ENCODE data around the gene DIP2C.

DNA sequence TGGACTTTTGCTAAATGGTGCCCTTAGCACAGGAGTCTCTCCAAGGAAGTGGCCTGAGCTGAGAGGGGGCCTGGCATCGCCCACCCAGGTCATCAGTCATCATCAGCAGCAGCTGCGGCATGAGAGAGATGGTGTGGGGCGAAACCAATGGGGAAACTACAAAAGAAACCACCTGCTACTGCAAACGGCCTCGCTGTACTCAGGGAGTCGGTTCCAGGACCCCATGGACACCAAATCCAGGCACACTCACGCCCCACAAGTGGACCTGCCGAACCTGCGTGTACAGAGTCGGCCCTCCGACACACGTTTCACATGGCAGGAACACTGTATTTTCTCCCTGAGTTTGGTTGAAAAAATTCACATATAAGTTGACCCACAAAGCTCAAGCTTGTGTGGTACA is 37.8 kb downstream of the DIP2C start:
- TF ChIP-seq POLR2A (IDR thresholded peaks at IDR 0.05): no peak
- TF ChIP-seq, protein P1, sequence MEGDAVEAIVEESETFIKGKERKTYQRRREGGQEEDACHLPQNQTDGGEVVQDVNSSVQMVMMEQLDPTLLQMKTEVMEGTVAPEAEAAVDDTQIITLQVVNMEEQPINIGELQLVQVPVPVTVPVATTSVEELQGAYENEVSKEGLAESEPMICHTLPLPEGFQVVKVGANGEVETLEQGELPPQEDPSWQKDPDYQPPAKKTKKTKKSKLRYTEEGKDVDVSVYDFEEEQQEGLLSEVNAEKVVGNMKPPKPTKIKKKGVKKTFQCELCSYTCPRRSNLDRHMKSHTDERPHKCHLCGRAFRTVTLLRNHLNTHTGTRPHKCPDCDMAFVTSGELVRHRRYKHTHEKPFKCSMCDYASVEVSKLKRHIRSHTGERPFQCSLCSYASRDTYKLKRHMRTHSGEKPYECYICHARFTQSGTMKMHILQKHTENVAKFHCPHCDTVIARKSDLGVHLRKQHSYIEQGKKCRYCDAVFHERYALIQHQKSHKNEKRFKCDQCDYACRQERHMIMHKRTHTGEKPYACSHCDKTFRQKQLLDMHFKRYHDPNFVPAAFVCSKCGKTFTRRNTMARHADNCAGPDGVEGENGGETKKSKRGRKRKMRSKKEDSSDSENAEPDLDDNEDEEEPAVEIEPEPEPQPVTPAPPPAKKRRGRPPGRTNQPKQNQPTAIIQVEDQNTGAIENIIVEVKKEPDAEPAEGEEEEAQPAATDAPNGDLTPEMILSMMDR (IDR thresholded peaks at IDR 0.05): no peak
